Colonic mucosa (tissue), 4 donors: Measurements from ENCODE around the gene ZNF280B. TPM values are rescaled to one million over a fixed set of nuclear protein-coding genes. Genes with fewer than 3 reads are reported as not detected.

Experiments
- DNase-seq: peaks from one replicate; pipeline ENCODE4 v3.0.0-alpha.2; 2020
- H3K27ac ChIP-seq: fragments of 200-600 bp; one replicate; pipeline ENCODE4 v1.8.0; 2021
- H3K27me3 ChIP-seq: fragments of 200-600 bp; one replicate; pipeline ENCODE4 v1.8.0; 2021
- H3K36me3 ChIP-seq: fragments of 200-600 bp; one replicate; pipeline ENCODE4 v1.8.0; 2021
- H3K4me1 ChIP-seq: fragments of 200-600 bp; one replicate; pipeline ENCODE4 v1.8.0; 2021; ENCODE audit warnings: mild to moderate bottlenecking
- H3K4me3 ChIP-seq: fragments of 200-600 bp; one replicate; pipeline ENCODE4 v1.8.0; 2021
- H3K9ac ChIP-seq, 2 donors: one replicate each; pipeline ENCODE4 v1.7.0; 2013; ENCODE audit warnings: control low read depth in 2 of 2, low read depth in 2 of 2, low read length in 2 of 2
- H3K9me3 ChIP-seq: fragments of 200-600 bp; one replicate; pipeline ENCODE4 v1.8.0; 2021
- CTCF ChIP-seq: fragments of 200-600 bp; IDR thresholded peaks from one replicate; pipeline ENCODE4 v1.8.0; 2022; ENCODE audit warnings: antibody characterized with exemption, mild to moderate bottlenecking
- intact Hi-C: fragments of 100-400 bp; cut with DNase I; formaldehyde crosslinking; loops from one replicate; pipeline ENCODE4 v1.14.1; 2022
- total RNA-seq, 2 donors: library from RNA; stranded (reverse); fragmentation: NEBNext Ultra II Directional in 1 of 2; extraction: Animal tissue kit (Norgen Biotek cat#: 25700) in 1 of 2; gene quantifications; one replicate each; pipeline ENCODE4 v1.2.1, GENCODE V29; 2021
- donor health status: healthy.
- donor health status: DM: no; HTN: no; CAD: no.
- donor health status: DM: no; HTN: no; CAD: no.

Gene ZNF280B
- total RNA-seq, 2 donors from 2014 or later = 0.96 to 1.1 TPM

GRCh38 chr22:22545084-22545483 lies 36.5 kb upstream of the ZNF280B start:
- no peak for TF ChIP-seq CTCF
- DNase-seq = no peak
- no peaks in the 10 kb centered on the region for H3K4me1 ChIP-seq
- intact Hi-C loops = no loop called here
- no peaks in the 10 kb centered on the region for H3K36me3 ChIP-seq
- no peaks in the 10 kb centered on the region for H3K9me3 ChIP-seq
- H3K27me3 ChIP-seq = no peaks in the 10 kb centered on the region
- no peak overlapping the region for H3K9ac ChIP-seq
- H3K4me3 ChIP-seq = no peak overlapping the region
- no peak overlapping the region for H3K27ac ChIP-seq

GRCh38 chr22:22538226-22538989 lies 29.9 kb upstream of the ZNF280B start:
- Histone ChIP-seq H3K27ac (no peak overlapping the region), H3K36me3 (no peaks in the 10 kb centered on the region), H3K4me3 (no peak overlapping the region), H3K9me3 (no peaks in the 10 kb centered on the region), H3K27me3 (no peaks in the 10 kb centered on the region), H3K9ac (no peak overlapping the region), H3K4me1 (no peaks in the 10 kb centered on the region)
- intact Hi-C loops = no loop called here
- TF ChIP-seq CTCF = no peak
- no peak for DNase-seq

GRCh38 chr22:22536916-22537315 lies 28.4 kb upstream of the ZNF280B start:
- Histone ChIP-seq H3K36me3 (no peaks in the 10 kb centered on the region), H3K9ac (no peak overlapping the region), H3K9me3 (no peaks in the 10 kb centered on the region), H3K4me3 (no peak overlapping the region), H3K27ac (no peak overlapping the region), H3K4me1 (no peaks in the 10 kb centered on the region), H3K27me3 (no peaks in the 10 kb centered on the region)
- intact Hi-C loops = no loop called here
- TF ChIP-seq CTCF = no peak
- DNase-seq = no peak

GRCh38 chr22:22536515-22536914 lies 28.0 kb upstream of the ZNF280B start:
- H3K4me1 ChIP-seq = no peaks in the 10 kb centered on the region
- DNase-seq = no peak
- H3K4me3 ChIP-seq = no peak overlapping the region
- no peak for TF ChIP-seq CTCF
- H3K27me3 ChIP-seq = no peaks in the 10 kb centered on the region
- H3K27ac ChIP-seq = no peak overlapping the region
- no peak overlapping the region for H3K9ac ChIP-seq
- no peaks in the 10 kb centered on the region for H3K36me3 ChIP-seq
- intact Hi-C loops = no loop called here
- H3K9me3 ChIP-seq = no peaks in the 10 kb centered on the region

- TF ChIP-seq CTCF = no peak
- no peaks in the 10 kb centered on the region for H3K4me1 ChIP-seq
- H3K9ac ChIP-seq = no peak overlapping the region
- no peak overlapping the region for H3K4me3 ChIP-seq
- DNase-seq = no peak
- H3K9me3 ChIP-seq = no peaks in the 10 kb centered on the region
- H3K36me3 ChIP-seq = no peaks in the 10 kb centered on the region
- H3K27ac ChIP-seq = no peak overlapping the region
- H3K27me3 ChIP-seq = no peaks in the 10 kb centered on the region
- intact Hi-C loops = no loop called here
Observed at GRCh38 chr22:22535662-22536061, 27.1 kb upstream of the ZNF280B start.
